Breast epithelium (tissue), 3 donors: ENCODE data around the gene NINL.

Experiments used
- POLR2A ChIP-seq: fragments of 450-650 bp; IDR thresholded peaks from one replicate; pipeline ENCODE4 v1.6.1; 2016; ENCODE audit warnings: antibody characterized with exemption, mild to moderate bottlenecking, moderate library complexity
- POLR2AphosphoS5 ChIP-seq, 3 donors: sonication (generic); formaldehyde crosslinking; IDR thresholded peaks; one replicate each; pipeline ENCODE4 v1.6.1; 2017; ENCODE audit warnings: antibody characterized with exemption in 3 of 3
- TF ChIP-seq, protein P1 (sequence below), 3 donors: fragments of 450-650 bp; IDR thresholded peaks; one replicate each; pipeline ENCODE4 v1.5.1; 2016 to 2017; ENCODE audit warnings: antibody characterized with exemption in 3 of 3, mild to moderate bottlenecking in 3 of 3, moderate library complexity in 3 of 3

DNA sequence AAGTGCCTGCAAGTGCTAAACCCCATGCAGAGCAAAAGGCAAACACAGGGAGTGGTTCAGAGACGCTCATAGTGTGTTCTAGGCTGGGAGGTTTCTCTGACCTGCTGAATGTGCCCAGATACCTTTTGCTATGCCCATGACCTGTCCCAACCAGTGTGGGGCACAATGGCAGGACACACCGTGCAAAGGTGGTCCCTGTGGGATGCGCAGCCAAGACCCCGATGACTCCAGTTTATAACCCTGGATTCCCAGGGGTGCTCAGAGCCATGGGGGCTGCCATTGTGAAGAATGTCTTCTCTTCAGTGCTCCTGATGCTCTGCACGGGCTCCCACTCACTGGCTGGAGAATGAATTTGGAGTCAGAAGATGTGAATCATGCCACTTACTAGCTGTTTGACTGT, 2.2 kb upstream of the NINL start:
- TF ChIP-seq, protein P1, sequence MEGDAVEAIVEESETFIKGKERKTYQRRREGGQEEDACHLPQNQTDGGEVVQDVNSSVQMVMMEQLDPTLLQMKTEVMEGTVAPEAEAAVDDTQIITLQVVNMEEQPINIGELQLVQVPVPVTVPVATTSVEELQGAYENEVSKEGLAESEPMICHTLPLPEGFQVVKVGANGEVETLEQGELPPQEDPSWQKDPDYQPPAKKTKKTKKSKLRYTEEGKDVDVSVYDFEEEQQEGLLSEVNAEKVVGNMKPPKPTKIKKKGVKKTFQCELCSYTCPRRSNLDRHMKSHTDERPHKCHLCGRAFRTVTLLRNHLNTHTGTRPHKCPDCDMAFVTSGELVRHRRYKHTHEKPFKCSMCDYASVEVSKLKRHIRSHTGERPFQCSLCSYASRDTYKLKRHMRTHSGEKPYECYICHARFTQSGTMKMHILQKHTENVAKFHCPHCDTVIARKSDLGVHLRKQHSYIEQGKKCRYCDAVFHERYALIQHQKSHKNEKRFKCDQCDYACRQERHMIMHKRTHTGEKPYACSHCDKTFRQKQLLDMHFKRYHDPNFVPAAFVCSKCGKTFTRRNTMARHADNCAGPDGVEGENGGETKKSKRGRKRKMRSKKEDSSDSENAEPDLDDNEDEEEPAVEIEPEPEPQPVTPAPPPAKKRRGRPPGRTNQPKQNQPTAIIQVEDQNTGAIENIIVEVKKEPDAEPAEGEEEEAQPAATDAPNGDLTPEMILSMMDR (IDR thresholded peaks at IDR 0.05), result no peak
- TF ChIP-seq POLR2A, result no peak
- no peak for TF ChIP-seq POLR2AphosphoS5 (IDR thresholded peaks at IDR 0.05)
